GM19240 (cell line): Measurements from ENCODE around the gene CTNS.

Experiments used
- DNase-seq: peaks from one replicate; pipeline ENCODE4 v3.0.0; 2011; ENCODE audit warnings: low spot score; ENCODE audit not compliant: insufficient read length

The CTNS gene

DNA sequence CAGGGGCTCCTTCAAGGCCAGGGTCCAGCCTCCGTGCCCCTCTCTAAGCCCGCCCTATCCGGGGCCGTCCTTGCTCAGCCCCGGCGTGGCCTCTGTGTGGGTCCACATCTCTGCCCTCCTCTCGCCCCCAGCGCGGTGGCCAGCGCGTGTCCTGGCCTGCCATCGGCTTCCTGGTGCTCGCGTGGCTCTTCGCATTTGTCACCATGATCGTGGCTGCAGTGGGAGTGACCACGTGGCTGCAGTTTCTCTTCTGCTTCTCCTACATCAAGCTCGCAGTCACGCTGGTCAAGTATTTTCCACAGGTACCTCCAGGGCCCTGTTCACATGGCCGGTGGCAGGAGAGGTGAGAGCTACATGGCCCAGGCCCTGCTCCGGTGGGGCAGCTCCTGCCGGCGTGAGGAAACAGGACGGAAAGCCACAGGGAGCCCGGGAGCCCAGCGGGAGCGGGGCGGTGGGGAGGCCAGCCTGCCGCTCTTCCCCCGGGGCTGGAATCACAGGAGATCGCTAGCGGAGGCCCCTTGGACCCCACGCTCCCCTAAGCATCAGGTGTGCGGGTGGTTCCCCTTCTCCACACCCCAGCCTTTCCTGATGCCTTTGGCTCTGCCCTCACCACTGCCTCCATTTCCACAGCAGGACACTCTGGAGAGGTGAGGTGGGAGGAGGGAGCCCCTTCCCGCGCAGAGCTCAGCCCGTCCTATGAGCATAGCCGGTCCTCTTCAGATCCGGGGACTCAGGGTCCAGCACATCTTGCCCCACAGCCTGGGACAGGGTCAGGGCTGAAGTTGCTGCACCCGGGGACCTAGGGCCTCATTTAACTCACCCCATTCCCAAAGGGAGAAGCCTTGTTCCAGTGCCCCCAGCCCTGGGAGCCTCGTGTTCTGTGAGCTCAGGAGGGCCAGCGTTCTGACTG, 21.6 kb downstream of the CTNS start:
- no peak for DNase-seq

DNA sequence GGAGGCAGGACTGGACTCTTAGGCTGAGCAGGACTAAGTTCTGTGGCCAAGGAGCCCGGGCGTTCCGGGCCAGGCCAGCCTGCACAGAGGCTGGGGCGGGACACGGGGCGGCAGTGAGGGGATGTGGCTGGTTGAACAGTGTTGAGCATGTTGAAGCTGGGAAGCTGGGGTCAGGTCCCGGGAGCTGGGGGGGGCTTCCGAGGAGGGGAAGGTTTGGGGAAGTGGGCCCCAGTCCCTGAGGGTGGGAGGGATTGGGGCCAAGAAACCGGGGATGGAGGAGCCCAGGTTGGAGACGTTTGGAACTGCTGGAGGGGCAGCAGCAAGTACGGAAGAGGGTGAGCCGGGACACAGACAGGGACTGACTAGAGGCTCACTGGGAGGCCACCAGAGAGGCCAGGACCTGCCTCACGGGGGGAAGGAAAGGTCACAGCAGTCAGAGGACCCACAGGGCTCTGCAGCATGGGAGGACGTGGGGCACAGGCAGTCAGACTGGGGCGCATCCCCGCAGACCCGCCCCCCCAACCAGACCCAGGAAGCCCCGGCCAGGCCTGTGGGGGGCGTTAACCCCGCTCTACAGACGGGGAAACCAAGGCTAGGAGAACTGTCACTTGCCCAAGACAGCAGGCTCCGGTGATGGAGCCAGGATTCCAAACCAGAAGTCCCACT, 22.4 kb downstream of the CTNS start:
- no peak for DNase-seq

DNA sequence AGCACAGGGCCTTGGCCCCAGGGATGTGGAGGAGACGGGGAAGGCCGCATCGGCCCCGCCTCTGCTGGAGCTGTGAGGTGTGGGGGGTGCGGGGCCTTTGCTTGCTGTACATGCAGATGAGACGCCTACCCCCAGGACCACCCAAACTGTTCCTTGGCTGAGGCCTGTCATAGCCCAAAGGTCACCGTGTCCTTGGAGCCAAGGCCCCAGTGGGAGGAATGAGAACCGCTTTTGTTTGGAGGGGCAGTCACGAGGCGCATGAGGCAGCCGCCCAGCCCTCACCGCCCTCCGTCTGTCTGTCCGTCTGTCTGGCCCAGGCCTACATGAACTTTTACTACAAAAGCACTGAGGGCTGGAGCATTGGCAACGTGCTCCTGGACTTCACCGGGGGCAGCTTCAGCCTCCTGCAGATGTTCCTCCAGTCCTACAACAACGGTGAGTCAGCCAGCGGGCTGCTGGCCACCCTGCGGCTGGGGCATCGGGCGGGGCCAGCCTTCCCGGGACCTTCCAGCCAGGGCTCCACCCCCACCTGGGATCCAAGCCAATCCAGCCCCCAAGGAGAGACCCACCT, 23.1 kb downstream of the CTNS start:
- DNase-seq: no peak

DNA sequence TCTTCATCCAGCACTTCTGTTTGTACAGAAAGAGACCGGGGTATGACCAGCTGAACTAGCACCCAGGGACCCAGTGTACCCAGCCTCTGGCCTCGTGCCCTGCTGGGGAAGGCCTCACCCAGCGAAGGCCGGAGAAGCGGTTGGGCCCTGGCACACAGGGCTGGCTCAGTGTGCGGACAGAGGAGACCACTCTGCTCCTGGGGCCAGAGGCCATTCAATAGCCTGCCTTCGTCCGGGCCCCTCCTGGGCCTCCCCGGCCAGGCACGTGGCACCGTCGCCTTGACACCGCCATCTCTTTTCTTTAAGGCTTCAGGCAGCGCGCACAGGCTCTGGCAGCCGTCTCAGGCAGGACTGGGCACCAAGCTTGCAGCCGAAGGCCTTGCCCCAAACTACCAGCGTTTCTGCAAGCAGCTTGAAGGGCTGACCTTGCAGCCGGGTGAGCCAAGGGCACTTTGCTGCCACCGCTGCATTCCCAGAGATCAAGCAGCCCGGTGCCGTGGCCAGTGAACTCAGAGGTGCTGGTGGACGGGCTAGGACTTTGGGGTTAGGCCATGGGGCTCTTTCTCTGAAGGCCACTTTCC, 23.8 kb downstream of the CTNS start:
- DNase-seq: no peak

DNA sequence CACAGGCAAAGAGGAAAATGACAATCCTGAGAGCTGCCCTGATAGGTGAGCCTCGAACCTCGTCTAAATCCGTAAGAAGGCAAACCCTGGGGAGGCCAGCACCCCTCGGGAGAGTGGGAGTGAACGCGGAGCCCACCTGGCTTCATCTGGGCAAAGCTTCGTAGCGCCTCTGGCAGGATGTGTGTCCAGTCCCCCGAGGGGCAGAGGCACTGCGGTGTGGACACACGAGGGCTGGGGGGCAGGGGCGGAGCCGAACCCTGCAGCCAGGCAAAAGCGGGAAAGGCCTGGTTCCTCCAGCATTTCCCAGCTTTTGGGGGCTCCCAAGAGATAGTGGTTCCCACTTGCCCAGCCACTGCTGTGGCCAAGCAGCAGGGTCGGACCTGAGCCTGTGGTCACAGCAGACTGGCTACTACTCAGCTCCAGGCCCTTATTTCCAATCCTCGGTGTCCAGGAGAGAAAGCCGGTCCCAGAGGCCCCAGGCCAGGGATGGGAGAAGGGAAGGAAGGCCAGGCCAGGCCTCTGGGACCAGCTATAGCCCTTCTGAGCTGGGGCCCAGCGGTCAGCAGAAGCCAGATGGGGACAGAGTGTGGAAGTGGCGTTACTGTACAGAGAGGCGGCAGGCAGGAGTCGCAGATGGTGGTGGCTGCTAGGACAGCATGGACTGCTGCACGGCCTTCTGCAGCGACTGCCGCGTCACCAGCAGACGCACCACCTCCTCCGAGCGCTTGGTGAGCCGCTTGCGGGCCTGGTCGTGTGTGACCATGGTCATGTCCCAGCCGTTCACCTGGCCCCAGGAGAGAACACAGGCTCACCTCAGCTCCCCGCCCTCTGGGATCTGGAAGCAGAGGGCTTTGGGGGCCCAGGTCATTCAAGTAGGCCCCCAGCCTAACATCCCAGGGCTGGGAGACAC, 26.8 kb downstream of the CTNS start:
- DNase-seq: no peak

DNA sequence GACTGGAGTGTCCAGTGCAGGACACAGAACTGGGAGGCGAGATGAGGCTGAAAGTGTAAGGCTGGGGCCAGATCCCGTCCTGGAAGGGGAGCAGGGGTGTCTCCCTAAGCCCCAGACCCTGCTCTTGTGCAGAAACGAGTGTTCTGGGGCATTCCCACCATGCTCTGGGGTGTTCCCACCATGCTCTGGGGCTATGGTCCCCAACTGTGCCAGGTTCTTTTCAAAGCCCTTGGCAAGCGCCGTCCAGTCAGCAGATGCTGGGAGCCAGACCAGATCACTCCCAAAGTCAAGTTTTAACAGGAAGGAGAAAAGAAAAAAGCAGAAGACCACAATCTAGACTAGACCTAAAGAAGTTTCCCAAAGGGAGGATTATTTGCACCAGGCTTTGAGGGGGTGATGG, 29.3 kb downstream of the CTNS start:
- DNase-seq: no peak

DNA sequence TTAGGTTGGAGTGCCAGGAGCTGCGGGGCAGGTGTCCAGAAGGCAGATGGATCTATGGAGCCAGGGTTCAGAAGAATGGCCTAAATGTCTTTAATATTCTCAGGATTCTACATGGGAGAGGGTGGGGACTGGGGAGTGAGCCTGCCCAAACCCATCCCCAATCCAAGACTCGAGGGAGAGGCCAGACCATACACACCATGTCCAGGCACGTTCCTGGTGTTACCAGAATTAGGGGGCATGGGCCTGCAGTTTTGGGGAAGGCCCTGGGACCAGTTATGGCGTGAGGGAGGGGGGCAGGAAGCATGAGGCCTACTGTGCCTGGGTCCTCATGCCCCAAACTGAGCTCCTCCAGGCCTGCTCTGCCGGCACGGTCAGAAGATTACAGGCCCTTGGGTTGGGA, 30.0 kb downstream of the CTNS start:
- no peak for DNase-seq

DNA sequence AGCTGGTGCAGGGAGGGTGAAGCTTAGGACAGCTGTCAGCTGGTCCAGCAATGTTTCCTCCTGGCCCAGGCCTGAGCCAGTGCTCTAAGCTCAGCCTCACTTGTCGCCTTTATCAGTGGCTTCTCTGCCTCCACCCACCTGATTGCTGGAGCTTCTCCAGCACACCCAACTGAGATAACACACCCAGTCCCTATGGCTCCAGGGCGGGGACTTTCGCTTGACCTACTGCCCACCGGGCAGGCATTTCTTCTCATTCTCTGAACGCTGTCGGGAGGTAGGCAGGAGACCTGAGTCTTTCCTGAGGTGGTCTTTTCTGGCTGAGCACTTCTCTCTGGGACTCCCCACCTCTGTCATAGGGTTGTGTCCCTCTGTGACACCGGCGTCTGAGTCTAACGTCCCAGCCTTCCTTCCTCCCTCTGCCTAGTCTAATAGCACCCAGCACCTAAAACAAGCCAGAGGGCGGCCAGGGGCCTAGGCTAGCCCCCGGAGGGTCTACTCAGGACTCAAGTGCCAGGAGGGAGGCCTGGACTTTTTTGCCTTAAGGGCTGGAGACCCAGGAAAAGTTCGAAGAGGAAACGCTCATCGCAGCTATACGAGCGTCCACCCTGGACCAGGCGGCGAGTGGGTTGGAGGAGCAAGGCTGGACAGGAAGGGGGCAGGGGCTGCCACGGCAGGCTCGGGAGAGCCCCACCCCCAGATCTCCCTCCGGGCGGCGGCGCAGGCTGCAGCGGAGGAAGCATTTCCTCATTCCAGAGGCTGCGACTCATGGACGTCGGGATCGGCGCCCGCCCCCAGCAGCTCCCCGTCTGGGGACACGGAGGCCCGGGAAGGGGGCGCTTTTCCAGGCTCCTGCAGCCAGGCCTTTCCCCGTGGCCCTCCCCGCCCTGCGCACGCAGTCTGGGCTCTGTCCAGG, 31.1 kb downstream of the CTNS start:
- DNase-seq: no peak

DNA sequence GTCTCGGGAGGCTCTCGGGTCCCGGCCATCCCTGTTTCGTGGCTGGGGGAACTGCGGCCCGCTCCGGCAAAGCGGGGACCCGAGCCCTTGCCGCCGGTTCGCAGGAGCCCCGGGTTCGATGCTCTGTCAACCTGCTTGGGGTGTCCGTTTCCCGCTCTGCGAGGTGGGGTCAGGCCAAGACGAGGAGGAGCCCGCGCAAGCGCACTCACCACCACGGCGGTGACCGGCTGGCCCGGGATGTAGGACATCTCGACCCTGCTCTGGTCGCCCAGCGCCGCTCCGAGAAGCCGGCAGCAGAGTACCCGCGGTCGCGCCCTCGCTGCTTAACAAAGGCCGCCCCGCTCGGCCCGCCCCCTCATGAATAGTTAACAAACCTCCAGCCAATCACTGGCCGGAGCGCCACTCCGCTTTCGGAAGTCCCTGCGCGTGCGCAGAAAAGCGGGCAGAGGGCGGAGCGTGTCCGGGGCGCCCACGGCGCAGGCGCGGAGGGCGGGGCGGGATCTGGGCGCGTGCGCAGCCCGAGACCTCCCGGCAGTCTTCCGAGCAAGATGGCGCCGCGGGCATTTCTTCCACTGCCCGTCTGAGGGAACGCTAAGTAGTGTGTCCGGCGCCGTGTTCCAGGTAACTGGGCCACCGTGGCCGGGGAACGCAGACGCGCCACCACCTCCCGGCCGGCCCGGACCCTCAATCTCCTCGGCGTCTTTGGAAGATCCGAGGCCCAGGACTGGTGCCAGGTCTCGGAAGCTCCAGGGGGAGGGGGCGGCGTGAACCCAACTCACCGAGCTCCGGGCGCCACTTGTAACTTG, 31.9 kb downstream of the CTNS start, which contains the start of the genes EMC6 and TAX1BP3:
Gene EMC6 (plus strand): TSS at position 534 of the 806 bp plus-strand sequence. CDS start 335 bp downstream, outside the sequence.
Gene TAX1BP3 (minus strand): TSS at position 300 of the 806 bp plus-strand sequence. CDS start 52 bp downstream, at position 248.
- DNase-seq: peak; percentile 99

DNA sequence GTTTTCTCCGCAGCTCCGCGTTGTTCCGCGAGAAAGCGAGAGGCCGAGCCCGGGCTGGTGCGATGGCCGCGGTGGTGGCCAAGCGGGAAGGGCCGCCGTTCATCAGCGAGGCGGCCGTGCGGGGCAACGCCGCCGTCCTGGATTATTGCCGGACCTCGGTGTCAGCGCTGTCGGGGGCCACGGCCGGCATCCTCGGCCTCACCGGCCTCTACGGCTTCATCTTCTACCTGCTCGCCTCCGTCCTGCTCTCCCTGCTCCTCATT, 32.5 kb downstream of the CTNS start:
- DNase-seq: no peak

DNA sequence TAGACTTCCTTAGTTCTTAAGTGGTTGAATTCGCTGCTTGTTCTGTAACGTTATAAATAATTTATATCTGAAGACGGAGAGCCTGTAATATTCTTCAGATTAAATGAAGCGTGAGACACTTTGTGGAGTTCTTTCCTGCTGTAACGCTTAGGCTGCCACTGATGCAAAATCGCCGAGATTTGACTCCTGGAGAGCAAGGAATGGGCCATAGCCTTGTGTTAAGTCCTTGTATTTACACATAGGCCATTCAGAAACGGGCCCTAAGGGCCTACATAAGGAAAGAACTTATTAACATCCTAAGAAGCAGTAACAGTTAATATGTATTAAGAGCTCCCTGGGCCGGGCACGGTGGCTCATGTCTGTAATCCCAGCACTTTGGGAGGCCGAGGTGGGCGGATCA, 33.0 kb downstream of the CTNS start:
- no peak for DNase-seq

DNA sequence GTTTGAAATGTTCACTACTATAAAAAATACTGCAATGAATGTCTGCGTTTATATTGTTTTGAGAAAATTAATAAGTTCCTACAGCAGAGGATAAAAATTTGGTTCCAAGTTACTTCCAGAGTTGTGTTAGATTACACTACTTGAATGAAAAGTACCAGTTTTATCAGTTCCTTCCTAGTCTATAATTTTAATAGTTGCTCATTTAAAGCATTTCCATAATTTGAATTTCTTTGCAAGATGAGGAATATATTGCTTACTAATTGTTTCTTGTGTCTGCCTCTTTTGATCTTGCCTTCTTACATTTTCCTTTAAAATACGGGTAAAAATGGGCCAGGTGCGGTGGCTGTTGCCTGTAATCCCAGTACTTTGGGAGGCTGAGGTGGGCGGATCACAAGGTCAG, 36.0 kb downstream of the CTNS start:
- DNase-seq: no peak

DNA sequence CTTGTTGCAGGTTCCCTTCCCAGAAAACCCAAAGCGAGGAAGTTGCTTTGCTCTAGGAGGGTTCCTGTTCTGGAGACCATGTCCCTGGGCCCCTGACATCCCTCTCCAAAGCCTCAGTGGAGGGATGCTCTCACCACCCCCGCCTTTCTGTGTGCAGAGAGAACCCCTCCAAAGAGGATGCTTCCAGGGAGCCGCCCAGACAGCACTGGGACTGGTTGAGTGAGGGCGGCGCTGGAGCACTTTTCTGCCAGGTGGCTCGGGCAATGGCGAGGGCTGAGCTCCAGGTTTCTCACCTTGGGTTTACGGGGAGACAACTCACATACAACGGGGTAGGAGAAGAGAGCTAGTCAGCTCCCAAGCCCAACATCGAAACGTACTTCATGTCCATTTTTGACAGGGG, 39.3 kb downstream of the CTNS start:
- DNase-seq: no peak

DNA sequence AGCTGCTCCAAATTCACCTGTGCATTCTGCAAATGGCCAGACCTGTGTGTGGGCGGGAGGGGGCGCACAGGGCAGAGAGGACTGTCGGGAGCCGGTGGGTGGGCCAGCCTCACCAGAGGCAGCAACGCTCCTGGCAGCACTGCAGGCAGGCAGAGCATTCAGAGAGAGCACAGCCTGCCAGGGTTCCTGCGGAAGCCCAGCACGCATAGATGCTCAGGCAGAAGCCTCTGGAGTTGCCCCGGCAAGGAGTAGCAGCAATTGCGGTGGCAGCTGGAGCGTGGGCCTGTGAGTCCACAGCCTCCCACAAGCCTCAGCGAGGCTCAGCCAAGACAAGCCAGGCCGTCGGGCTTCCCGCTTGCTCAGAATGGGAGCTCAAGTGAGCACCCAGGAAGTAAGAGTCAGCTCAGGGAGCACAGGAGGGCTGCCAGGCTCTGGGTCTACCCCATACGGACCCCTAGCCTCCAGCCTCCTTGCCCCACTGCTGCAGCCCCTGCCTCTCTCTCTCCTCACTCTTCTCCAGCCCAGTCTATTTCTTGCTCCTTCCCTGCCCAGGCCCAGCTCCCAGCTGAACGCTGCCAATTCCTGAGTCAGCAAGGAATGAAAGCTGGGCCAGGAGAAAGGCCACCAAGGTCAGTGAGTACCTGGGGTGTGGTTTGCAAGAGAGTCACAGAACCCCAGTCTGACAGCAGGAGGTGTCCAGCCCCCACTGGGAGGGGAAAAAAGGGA, 41.7 kb downstream of the CTNS start:
- DNase-seq: no peak

DNA sequence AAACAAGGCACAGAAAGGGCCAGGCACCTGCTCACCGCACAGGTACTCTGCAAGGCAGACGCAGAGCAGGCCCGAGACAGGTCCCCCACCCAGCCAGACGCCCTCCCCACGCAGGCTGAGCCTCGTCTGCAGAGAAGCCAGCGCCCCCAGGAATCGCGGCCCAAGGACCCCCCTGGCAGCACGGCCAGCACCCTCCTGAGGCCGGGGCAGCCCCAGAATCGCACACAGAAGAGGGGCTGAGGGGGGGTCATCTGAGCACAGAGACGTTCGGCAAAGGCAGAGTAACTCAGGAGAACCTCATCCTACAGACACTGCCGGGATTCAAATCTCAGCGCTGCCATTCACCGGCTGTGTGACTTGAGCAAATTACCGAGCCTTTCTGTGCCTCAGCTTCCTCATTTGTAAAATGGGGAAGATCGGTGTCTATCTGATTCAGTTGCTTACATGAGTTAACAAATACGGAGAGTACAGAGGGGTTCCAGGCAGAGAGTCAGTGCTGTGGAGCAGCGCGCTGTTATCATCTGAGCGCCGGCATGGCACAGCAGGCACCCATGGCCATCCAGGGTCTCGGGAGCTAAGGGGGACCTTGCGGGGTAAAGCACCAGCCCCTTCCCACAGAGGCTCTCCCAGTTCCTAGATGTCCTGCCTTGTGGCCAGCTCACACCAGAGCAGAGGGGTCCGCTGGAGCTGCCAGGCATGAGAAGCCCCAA, 42.4 kb downstream of the CTNS start:
- no peak for DNase-seq

DNA sequence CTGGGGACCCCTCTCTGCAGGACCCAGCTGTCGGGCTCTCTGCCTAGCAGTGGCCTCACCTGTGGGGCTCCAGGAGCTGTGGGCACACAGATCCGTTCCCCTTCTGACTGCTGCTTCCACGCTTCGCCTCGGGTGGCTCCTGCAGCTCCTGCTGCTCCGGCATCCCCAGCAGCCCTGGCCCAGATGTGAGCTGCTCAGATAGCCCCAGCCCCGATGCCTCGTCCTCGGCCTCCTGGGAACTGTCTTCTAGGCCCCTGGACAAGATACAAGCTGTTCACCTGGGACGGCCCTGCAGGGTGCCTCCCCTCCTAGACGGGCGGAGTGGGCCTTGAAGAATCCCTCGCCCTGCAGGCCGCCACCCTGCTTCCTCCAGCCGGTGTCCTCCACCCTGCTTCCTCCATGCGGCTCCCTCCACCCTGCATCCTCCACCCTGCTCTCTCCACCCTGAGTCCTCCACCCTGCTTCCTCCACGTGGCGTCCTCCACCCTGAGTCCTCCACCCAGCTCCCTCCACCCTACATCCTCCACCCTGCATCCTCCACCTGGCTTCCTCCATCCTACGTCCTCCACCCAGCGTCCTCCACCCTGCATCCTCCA, 43.1 kb downstream of the CTNS start:
- DNase-seq: no peak

DNA sequence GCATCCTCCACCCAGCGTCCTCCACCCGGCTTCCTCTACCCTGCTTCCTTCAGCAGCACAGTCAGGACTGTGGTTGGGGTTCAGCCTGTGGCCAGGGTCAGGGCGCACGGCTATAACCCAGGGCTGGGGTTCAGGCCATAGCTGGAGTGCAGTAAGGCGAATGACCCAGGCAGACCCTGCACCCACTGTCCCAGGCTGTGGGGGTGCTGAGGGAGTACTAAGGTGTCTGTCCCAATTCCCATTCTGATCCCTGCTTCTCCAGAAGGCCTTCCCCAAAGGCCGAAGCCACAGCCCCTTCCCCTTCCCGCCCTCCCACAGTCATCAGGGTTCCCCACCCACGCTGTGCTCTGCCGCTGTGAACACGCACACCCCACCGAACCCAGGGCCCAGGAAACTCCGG, 44.5 kb downstream of the CTNS start:
- no peak for DNase-seq

DNA sequence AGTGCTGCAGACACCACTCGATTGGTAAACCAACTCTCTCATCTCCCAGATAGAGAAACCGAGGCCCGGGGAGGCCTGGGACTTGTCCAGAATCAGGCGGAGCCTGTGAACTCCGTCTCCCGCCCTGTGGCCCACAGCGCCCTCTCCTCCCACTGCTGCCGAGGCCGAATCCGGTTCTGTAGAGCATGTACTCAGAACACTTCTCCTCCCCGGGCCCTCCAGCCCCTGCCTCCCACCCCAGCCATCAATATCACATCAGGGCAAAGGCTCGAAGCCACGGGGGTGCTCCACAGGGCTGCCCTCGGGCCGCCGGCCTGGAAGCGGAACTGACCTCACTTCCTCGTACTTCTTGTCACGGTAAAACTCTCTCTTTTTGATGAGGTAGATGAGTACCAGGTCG, 45.0 kb downstream of the CTNS start:
- no peak for DNase-seq
